HEK293 (cell line): ENCODE measurements around the gene NREP.

Experiments
- CTCF ChIA-PET: fragments of 350-600 bp; formaldehyde crosslinking; extraction: SDS; loops from one replicate; lab custom pipeline; 2021; ENCODE audit warnings: antibody characterized with exemption; lab: Yijun Ruan, JAX
- POLR2A ChIA-PET: fragments of 300-600 bp; formaldehyde crosslinking; extraction: SDS; loops from one replicate; lab custom pipeline; 2020; ENCODE audit warnings: antibody characterized with exemption, inconsistent platforms; lab: Yijun Ruan, JAX
- H3K27ac ChIP-seq: fragments of 200-500 bp; sonication (Bioruptor generic); 2 replicates; pipeline ENCODE4 v1.5.1; 2014; ENCODE audit warnings: low read depth, low read length, control low read depth, inconsistent platforms; ENCODE audit errors: extremely low read depth
- H3K36me3 ChIP-seq, 2 experiments: fragments of 200-500 bp in 1 of 2; sonication (Bioruptor generic) in 1 of 2; 1 replicate in 1 of 2; 2 replicates in 1 of 2; pipeline ENCODE4 v1.5.1; 2014 to 2017; ENCODE audit warnings: inconsistent platforms in 2 of 2, low read length in 2 of 2; ENCODE audit not compliant: control insufficient read depth in 2 of 2, insufficient read depth in 1 of 2
- H3K4me1 ChIP-seq: fragments of 200-500 bp; sonication (Bioruptor generic); 2 replicates; pipeline ENCODE4 v1.5.1; 2014; ENCODE audit warnings: mild to moderate bottlenecking, low read length, inconsistent platforms; ENCODE audit not compliant: control insufficient read depth, insufficient read depth
- H3K4me3 ChIP-seq: 2 replicates; pipeline ENCODE4 v1.5.1; 2011; ENCODE audit warnings: low read depth, mild to moderate bottlenecking, control low read depth, low read length, moderate library complexity
- H3K9me3 ChIP-seq: fragments of 200-500 bp; sonication (Bioruptor generic); 2 replicates; pipeline ENCODE4 v1.5.1; 2014; ENCODE audit warnings: low read depth, low read length, inconsistent platforms; ENCODE audit not compliant: control insufficient read depth, insufficient read depth
- BCL11B ChIP-seq: fragments of 450-650 bp; formaldehyde crosslinking; IDR thresholded peaks from 2 replicates; pipeline ENCODE4 v1.5.1; 2016; ENCODE audit warnings: low read depth, missing biosample characterization, missing genetic modification characterization
- GLIS2 ChIP-seq: fragments of 450-650 bp; formaldehyde crosslinking; IDR thresholded peaks from 2 replicates; pipeline ENCODE4 v1.5.1; 2016; ENCODE audit warnings: missing biosample characterization, missing genetic modification characterization
- KLF7 ChIP-seq: fragments of 450-650 bp; formaldehyde crosslinking; IDR thresholded peaks from 2 replicates; pipeline ENCODE4 v1.5.1; 2016; ENCODE audit warnings: missing biosample characterization, missing genetic modification characterization, borderline replicate concordance
- MZF1 ChIP-seq: fragments of 450-650 bp; formaldehyde crosslinking; IDR thresholded peaks from 2 replicates; pipeline ENCODE4 v1.5.1; 2017; ENCODE audit warnings: missing biosample characterization, missing genetic modification characterization, borderline replicate concordance
- ZNF114 ChIP-seq: fragments of 450-650 bp; formaldehyde crosslinking; IDR thresholded peaks from 2 replicates; pipeline ENCODE4 v1.5.0; 2017; ENCODE audit warnings: missing biosample characterization, missing genetic modification characterization
- ZNF132 ChIP-seq: fragments of 450-650 bp; formaldehyde crosslinking; IDR thresholded peaks from 2 replicates; pipeline ENCODE4 v1.5.1; 2017; ENCODE audit warnings: missing biosample characterization, missing genetic modification characterization, borderline replicate concordance
- ZNF138 ChIP-seq: fragments of 450-650 bp; formaldehyde crosslinking; IDR thresholded peaks from 2 replicates; pipeline ENCODE4 v1.5.1; 2016; ENCODE audit warnings: missing biosample characterization, missing genetic modification characterization, borderline replicate concordance
- ZNF221 ChIP-seq: fragments of 450-650 bp; formaldehyde crosslinking; IDR thresholded peaks from 2 replicates; pipeline ENCODE4 v1.5.1; 2017; ENCODE audit warnings: missing biosample characterization, missing genetic modification characterization, borderline replicate concordance
- ZNF23 ChIP-seq: fragments of 450-650 bp; formaldehyde crosslinking; IDR thresholded peaks from 2 replicates; pipeline ENCODE4 v1.5.1; 2016; ENCODE audit warnings: missing biosample characterization, missing genetic modification characterization, borderline replicate concordance
- ZNF366 ChIP-seq: fragments of 450-650 bp; formaldehyde crosslinking; conservative IDR thresholded peaks from 2 replicates; pipeline ENCODE4 v1.5.1; 2016; ENCODE audit warnings: missing biosample characterization, missing genetic modification characterization
- ZNF394 ChIP-seq: fragments of 450-650 bp; formaldehyde crosslinking; IDR thresholded peaks from 2 replicates; pipeline ENCODE4 v1.5.1; 2016; ENCODE audit warnings: missing biosample characterization, missing genetic modification characterization, mild to moderate bottlenecking, moderate library complexity, borderline replicate concordance
- ZNF473 ChIP-seq: fragments of 450-650 bp; formaldehyde crosslinking; IDR thresholded peaks from 2 replicates; pipeline ENCODE4 v1.5.1; 2017; ENCODE audit warnings: missing biosample characterization, missing genetic modification characterization
- ZNF560 ChIP-seq: fragments of 450-650 bp; formaldehyde crosslinking; IDR thresholded peaks from 2 replicates; pipeline ENCODE4 v1.5.1; 2017; ENCODE audit warnings: missing biosample characterization, missing genetic modification characterization, borderline replicate concordance
- ZNF600 ChIP-seq: fragments of 450-650 bp; formaldehyde crosslinking; IDR thresholded peaks from 2 replicates; pipeline ENCODE4 v1.5.1; 2016; ENCODE audit warnings: missing biosample characterization, missing genetic modification characterization
- ZNF626 ChIP-seq: fragments of 450-650 bp; sonication (Bioruptor Pico); formaldehyde crosslinking; IDR thresholded peaks from 2 replicates; pipeline ENCODE4 v1.5.1; 2018; ENCODE audit warnings: missing biosample characterization, missing genetic modification characterization, inconsistent platforms
- ZNF837 ChIP-seq: fragments of 450-650 bp; formaldehyde crosslinking; IDR thresholded peaks from 2 replicates; pipeline ENCODE4 v1.5.1; 2016; ENCODE audit warnings: missing biosample characterization, missing genetic modification characterization
- ZSCAN16 ChIP-seq: fragments of 450-650 bp; formaldehyde crosslinking; IDR thresholded peaks from 2 replicates; pipeline ENCODE4 v1.5.1; 2016; ENCODE audit warnings: missing biosample characterization, missing genetic modification characterization
- TF ChIP-seq, protein P1 (sequence below): fragments of 450-650 bp; formaldehyde crosslinking; IDR thresholded peaks from 2 replicates; pipeline ENCODE4 v1.5.1; 2016; ENCODE audit warnings: missing biosample characterization, missing genetic modification characterization, borderline replicate concordance
- TF ChIP-seq, protein P2 (sequence below): IDR thresholded peaks from 2 replicates; pipeline ENCODE4 v1.6.1; 2011; ENCODE audit warnings: mild to moderate bottlenecking, low read depth, low read length, borderline replicate concordance
- TF ChIP-seq, protein P3 (sequence below): fragments of 450-650 bp; formaldehyde crosslinking; IDR thresholded peaks from 2 replicates; pipeline ENCODE4 v1.5.1; 2016; ENCODE audit warnings: missing biosample characterization, missing genetic modification characterization
- TF ChIP-seq, protein P4 (sequence below): fragments of 450-650 bp; formaldehyde crosslinking; IDR thresholded peaks from 2 replicates; pipeline ENCODE4 v1.5.0; 2017; ENCODE audit warnings: missing biosample characterization, missing genetic modification characterization, borderline replicate concordance
- TF ChIP-seq, protein P5 (sequence below): fragments of 450-650 bp; formaldehyde crosslinking; IDR thresholded peaks from 2 replicates; pipeline ENCODE4 v1.5.1; 2016; ENCODE audit warnings: missing biosample characterization, missing genetic modification characterization

The NREP gene

DNA sequence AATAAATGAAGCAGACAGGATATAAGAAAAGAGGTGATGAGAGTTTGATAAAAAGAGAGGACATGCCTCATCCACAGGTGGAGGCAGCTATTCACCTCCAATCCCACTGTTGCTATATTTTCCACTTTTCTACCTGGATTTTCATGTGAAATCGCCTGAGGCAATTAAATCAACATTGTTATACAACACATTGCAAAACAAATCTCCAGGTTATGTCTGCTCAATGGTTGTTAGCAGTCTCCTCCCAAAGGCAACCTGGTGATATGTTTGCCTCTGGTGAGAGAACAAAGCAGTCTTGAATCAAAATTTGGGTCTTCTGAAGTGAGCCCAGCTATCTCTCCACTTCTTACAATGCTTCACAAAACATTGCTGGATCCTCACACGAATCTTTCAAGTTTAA is 30.0 kb downstream of the NREP start:
- Histone ChIP-seq H3K27ac (no peak overlapping the region), H3K4me1 (no peaks in the 10 kb centered on the region), H3K4me3 (no peak overlapping the region), H3K36me3 (no peaks in the 10 kb centered on the region), H3K9me3 (no peaks in the 10 kb centered on the region)
- POLR2A ChIA-PET = no interaction called here
- CTCF ChIA-PET = interaction anchor here (0.6 to 1.1 kb wide), 2 partner anchors 52 to 169 kb away, joined by 3 read pairs; no protein-coding TSS in a partner anchor
- TF ChIP-seq, protein P1, sequence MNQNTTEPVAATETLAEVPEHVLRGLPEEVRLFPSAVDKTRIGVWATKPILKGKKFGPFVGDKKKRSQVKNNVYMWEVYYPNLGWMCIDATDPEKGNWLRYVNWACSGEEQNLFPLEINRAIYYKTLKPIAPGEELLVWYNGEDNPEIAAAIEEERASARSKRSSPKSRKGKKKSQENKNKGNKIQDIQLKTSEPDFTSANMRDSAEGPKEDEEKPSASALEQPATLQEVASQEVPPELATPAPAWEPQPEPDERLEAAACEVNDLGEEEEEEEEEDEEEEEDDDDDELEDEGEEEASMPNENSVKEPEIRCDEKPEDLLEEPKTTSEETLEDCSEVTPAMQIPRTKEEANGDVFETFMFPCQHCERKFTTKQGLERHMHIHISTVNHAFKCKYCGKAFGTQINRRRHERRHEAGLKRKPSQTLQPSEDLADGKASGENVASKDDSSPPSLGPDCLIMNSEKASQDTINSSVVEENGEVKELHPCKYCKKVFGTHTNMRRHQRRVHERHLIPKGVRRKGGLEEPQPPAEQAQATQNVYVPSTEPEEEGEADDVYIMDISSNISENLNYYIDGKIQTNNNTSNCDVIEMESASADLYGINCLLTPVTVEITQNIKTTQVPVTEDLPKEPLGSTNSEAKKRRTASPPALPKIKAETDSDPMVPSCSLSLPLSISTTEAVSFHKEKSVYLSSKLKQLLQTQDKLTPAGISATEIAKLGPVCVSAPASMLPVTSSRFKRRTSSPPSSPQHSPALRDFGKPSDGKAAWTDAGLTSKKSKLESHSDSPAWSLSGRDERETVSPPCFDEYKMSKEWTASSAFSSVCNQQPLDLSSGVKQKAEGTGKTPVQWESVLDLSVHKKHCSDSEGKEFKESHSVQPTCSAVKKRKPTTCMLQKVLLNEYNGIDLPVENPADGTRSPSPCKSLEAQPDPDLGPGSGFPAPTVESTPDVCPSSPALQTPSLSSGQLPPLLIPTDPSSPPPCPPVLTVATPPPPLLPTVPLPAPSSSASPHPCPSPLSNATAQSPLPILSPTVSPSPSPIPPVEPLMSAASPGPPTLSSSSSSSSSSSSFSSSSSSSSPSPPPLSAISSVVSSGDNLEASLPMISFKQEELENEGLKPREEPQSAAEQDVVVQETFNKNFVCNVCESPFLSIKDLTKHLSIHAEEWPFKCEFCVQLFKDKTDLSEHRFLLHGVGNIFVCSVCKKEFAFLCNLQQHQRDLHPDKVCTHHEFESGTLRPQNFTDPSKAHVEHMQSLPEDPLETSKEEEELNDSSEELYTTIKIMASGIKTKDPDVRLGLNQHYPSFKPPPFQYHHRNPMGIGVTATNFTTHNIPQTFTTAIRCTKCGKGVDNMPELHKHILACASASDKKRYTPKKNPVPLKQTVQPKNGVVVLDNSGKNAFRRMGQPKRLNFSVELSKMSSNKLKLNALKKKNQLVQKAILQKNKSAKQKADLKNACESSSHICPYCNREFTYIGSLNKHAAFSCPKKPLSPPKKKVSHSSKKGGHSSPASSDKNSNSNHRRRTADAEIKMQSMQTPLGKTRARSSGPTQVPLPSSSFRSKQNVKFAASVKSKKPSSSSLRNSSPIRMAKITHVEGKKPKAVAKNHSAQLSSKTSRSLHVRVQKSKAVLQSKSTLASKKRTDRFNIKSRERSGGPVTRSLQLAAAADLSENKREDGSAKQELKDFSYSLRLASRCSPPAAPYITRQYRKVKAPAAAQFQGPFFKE (tag by site-specific recombination) = no peak
- TF ChIP-seq ZNF114 (tag by site-specific recombination) (no peak), ZSCAN16 (tag by site-specific recombination) (no peak), ZNF394 (no peak), ZNF600 (tag by site-specific recombination) (no peak), BCL11B (tag by site-specific recombination) (no peak), ZNF626 (tag by site-specific recombination) (no peak), ZNF138 (tag by site-specific recombination) (no peak), ZNF132 (tag by site-specific recombination) (no peak), ZNF366 (tag by site-specific recombination) (no peak), GLIS2 (tag by site-specific recombination) (no peak), ZNF473 (tag by site-specific recombination) (no peak), KLF7 (tag by site-specific recombination) (no peak)
- TF ChIP-seq, protein P2, sequence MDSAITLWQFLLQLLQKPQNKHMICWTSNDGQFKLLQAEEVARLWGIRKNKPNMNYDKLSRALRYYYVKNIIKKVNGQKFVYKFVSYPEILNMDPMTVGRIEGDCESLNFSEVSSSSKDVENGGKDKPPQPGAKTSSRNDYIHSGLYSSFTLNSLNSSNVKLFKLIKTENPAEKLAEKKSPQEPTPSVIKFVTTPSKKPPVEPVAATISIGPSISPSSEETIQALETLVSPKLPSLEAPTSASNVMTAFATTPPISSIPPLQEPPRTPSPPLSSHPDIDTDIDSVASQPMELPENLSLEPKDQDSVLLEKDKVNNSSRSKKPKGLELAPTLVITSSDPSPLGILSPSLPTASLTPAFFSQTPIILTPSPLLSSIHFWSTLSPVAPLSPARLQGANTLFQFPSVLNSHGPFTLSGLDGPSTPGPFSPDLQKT = no peak

DNA sequence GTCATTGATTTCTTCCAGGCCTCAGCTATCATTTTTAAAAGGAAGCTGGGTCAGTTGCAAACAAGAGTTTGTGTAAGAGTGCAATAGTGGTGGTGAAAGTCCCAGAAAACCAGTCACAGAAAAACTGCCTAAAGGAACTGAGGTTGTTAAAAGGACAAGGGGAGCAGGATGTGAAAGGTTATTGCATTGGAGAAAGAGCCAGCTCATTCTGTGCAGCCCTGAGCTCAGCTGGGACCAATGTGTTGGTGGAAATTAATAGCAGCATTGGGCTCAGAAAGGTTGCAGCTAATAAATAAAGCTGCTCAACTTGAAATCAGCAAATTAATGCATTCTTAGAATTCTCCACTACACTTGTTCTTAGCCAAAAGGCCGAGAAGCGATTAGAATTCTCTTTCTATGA is 34.9 kb downstream of the NREP start:
- H3K9me3 ChIP-seq = no peaks in the 10 kb centered on the region
- ChIA-PET CTCF (interaction anchor here (0.6 kb wide), 1 partner anchor 108 kb away, joined by 3 read pairs; no protein-coding TSS in a partner anchor), POLR2A (no interaction called here)
- H3K4me1 ChIP-seq = no peaks in the 10 kb centered on the region
- H3K27ac ChIP-seq = no peak overlapping the region
- no peaks in the 10 kb centered on the region for H3K36me3 ChIP-seq
- no peak overlapping the region for H3K4me3 ChIP-seq
- TF ChIP-seq, protein P3, sequence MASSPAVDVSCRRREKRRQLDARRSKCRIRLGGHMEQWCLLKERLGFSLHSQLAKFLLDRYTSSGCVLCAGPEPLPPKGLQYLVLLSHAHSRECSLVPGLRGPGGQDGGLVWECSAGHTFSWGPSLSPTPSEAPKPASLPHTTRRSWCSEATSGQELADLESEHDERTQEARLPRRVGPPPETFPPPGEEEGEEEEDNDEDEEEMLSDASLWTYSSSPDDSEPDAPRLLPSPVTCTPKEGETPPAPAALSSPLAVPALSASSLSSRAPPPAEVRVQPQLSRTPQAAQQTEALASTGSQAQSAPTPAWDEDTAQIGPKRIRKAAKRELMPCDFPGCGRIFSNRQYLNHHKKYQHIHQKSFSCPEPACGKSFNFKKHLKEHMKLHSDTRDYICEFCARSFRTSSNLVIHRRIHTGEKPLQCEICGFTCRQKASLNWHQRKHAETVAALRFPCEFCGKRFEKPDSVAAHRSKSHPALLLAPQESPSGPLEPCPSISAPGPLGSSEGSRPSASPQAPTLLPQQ = no peak
- TF ChIP-seq MZF1 (tag by site-specific recombination) (no peak), ZNF23 (tag by site-specific recombination) (no peak), ZNF837 (tag by site-specific recombination) (no peak), ZNF221 (tag by site-specific recombination) (no peak), ZNF560 (tag by site-specific recombination) (no peak)
- TF ChIP-seq, protein P4, sequence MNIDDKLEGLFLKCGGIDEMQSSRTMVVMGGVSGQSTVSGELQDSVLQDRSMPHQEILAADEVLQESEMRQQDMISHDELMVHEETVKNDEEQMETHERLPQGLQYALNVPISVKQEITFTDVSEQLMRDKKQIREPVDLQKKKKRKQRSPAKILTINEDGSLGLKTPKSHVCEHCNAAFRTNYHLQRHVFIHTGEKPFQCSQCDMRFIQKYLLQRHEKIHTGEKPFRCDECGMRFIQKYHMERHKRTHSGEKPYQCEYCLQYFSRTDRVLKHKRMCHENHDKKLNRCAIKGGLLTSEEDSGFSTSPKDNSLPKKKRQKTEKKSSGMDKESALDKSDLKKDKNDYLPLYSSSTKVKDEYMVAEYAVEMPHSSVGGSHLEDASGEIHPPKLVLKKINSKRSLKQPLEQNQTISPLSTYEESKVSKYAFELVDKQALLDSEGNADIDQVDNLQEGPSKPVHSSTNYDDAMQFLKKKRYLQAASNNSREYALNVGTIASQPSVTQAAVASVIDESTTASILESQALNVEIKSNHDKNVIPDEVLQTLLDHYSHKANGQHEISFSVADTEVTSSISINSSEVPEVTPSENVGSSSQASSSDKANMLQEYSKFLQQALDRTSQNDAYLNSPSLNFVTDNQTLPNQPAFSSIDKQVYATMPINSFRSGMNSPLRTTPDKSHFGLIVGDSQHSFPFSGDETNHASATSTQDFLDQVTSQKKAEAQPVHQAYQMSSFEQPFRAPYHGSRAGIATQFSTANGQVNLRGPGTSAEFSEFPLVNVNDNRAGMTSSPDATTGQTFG (tag by site-specific recombination) = no peak
- TF ChIP-seq, protein P5, sequence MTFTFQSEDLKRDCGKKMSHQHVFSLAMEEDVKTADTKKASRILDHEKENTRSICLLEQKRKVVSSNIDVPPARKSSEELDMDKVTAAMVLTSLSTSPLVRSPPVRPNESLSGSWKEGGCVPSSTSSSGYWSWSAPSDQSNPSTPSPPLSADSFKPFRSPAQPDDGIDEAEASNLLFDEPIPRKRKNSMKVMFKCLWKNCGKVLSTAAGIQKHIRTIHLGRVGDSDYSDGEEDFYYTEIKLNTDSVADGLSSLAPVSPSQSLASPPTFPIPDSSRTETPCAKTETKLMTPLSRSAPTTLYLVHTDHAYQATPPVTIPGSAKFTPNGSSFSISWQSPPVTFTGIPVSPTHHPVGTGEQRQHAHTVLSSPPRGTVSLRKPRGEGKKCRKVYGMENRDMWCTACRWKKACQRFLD (tag by site-specific recombination) = no peak
